Measurements from ENCODE around the gene AMER3.
A peak's percentile ranks its signal among the peaks of the same experiment; 100 is the strongest.

AMER3 gene

DNA sequence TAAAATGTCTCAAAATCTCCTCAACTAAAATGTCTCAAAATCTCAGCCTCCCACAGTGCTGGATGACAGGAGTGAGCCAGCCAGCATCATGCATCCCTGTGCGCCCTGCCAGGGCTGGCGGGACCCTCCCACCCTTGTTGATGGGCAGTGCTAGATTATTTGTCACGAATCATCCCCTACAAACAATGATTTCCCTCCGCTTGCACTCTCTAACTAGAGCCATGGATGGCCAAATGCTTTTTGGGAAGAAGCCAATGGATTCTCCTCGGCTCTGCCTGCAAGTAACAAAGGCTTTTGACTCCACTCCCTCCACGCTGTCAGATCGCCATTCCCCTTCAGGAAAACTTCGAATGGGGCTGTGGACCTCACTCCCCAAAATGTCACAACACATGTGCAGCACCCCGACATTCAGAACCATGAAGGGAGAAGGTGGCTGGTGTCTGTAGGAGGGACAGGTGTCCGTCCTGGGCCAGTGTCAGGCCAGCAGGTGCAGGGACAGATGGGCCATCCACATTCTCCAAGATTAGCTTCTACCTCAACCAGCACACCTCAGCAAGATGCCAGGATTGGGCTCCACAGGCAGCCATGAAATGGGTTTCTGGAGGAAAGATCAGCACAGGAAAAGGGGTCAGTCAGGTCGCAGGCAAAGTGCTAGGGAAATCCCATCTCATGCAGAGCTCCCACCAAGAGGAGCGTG lies 11.5 kb downstream of the AMER3 start:
- no peak for DNase-seq (ENCODE audit: low read depth, low spot score)
- H3K4me3 ChIP-seq (ENCODE audit: low read length), result no peak overlapping the region

DNA sequence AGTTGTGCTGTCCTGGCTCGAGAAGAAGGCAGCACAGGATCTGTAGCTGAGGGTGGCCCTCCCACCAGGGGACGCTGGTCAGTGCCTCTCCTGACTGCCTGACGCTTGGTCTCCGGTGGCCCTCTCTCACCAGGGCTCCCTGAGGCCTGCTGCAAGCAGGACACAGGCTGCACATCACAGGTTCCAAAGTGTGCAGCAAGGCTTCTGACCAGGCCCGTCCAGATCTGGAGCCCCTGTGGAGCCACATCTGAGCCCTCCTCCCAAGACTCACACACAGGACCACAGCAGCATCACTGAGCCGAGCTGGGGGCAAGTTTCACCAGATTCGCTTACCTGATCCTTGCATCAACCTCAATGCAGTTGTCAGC lies 12.1 kb downstream of the AMER3 start:
- no peak overlapping the region for H3K4me3 ChIP-seq (ENCODE audit: low read length)
- DNase-seq (ENCODE audit: low read depth, low spot score), result no peak

DNA sequence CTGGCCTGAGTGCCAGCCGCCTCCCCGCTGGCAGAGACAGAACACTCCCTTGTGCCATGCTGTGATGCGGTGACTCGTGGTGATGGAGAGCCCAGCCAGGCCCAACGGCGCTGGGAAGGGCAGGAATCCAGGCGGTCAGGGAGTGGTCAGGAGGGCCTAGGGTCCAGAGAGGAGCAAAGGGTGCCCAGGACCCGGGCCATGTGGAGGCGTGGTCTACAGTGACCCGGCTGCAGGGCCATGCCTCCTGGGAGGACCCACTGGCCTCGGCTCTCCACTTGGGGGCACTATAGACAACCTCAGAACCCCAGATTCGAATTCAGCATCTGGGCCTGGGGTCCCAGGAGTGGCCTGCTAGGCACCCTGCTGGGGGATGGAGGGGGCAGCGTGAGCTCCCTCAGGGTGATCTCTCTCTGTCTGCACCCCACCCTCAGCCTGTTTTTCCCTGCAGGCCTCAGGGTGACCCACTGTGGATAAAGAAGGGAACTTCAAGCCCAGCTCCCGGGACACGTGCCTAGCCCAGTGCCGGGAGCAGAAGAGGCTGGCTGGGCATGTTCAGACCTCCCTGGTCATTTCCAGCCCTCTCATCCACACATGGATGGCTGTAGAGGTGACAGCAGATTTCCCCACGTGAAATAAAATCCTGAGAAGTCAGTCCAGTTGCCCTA lies 13.0 kb downstream of the AMER3 start:
- no peak overlapping the region for H3K4me3 ChIP-seq (ENCODE audit: low read length)
- DNase-seq (ENCODE audit: low read depth, low spot score), result no peak

DNA sequence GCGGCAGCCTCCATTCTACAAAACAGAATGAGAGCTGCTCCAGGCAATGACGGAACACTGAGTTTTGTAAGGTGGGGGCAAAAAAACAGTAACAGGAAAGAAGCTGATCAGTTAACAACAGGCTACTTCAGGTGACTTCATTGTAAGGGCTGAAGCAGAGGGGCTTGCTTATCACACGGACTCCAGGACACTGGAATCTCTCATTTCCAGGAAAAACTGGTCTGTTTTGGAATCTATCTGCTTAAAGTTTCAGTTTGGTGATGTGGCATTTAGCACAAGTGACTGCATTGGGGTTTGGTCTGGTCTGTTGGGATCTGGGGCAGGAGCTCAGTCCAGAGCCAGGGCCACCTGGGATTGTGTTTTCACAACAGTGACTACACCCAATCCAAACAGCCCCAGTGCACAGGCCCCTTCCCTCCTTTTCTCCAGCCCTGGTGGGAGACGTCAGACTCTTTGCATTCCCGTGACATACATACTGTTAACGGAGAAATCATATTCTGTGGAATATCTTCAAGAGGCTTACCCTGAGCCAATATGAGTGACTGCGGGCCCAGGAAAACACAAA lies 14.1 kb downstream of the AMER3 start:
- DNase-seq (ENCODE audit: low read depth, low spot score), result no peak
- H3K4me3 ChIP-seq (ENCODE audit: low read length), result no peak overlapping the region

DNA sequence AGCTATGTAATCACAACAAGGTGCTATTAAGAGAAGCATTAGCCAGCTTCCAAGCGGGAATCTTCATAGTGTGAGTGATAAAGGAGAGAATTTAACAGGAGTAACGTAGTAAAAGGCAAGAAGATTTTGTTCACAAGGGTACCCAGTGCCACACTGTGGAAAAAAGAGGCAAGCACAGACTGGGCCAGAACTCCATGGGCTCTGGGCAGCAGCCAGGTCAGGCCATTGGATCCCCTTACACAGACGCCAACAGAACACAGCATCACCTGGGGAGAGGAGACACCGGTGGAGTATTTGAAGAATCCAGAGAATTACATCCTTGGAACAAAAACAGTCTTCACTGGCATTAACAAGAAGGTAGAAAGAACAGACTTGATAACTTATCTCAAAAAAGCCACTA lies 21.2 kb downstream of the AMER3 start:
- no peak for DNase-seq (ENCODE audit: low read depth, low spot score)
- H3K4me3 ChIP-seq (ENCODE audit: low read length), result no peak overlapping the region

DNA sequence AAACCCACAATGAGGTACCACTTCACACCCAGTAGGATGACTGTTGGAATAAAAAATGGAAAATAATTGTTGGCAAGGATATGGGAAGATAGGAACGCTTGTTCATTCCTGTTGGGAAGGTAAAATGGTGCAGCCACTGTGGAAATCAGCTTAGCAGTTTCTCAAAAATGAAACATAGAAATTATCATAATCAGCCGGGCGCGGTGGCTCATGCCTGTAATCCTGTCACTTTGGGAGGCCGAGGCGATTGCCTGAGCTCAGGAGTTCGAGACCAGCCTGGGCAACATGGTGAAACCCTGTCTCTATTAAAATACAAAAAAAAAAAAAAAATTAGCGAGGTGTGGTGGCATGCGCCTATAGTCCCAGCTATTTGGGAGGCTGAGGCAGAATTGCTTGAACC lies 23.4 kb downstream of the AMER3 start:
- no peak for DNase-seq (ENCODE audit: low read depth, low spot score)
- H3K4me3 ChIP-seq (ENCODE audit: low read length), result no peak overlapping the region

DNA sequence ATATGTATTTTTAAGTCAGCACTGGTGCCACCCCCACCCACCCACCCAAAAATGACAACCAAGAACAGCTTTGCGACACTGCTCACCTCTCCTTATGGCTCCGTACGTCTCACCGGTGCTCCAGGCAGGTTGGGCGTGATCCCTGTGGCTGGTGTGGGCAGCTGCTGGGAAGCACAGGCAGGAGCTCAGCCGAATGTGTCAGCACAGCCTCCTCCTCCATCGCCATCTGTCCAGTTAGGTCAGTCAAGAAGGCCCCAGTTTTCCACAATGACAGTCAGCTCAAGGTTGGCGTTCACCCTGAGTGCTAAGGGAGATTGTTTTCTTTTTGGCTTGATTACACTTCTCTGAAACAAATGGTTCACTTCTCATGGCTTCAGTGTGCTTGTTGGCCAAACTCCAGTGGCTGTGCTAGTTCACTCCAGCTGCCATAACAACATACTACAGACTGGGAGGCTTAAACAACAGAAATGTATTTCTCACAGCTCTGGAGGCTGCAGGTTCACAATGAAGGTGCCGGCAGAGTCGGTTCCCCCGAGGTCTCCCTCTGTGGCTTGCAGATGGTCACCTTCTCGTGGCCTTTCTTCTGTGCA lies 30.2 kb downstream of the AMER3 start:
- no peak overlapping the region for H3K4me3 ChIP-seq (ENCODE audit: low read length)
- DNase-seq (ENCODE audit: low read depth, low spot score), result no peak

DNA sequence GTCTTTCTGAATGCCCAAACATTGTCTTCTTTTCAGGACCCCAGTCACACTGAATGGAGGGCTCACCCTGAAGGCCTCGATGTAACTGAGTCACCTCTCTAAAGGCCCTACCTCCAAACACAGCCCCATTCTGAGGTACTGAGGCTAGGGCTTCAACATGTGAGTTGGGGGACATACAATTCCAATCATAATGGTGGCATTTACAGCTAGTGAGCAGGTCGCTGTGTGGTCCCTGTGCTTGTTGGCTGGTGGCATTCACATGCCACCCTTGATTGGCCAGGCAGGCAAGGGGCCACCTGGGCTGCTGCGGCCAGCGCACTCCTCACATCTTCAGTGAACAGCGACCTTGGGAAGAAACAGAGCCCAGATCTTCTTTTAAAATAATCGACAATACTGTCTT lies 30.7 kb downstream of the AMER3 start:
- no peak for DNase-seq (ENCODE audit: low read depth, low spot score)
- no peak overlapping the region for H3K4me3 ChIP-seq (ENCODE audit: low read length)

DNA sequence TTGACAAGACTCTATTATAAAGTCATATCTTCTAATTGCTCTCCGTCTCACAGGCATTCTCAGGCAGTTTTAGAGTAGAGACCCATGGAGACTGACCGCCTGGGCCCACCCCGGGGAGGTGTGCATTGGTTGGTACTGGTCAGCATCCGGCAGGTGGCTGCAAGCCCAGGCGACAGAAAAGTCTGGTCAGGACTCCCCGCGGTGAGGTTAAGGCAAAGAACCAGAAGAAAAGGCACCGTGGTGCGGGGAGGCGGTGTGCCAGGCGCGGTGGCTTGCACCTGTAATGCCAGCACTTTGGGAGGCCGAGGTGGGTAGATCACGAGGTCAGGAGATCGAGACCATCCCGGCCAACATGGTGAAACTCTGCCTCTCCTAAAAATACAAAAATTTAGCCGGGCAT lies 32.5 kb downstream of the AMER3 start:
- DNase-seq (ENCODE audit: low read depth, low spot score), result no peak
- H3K4me3 ChIP-seq (ENCODE audit: low read length), result no peak overlapping the region

DNA sequence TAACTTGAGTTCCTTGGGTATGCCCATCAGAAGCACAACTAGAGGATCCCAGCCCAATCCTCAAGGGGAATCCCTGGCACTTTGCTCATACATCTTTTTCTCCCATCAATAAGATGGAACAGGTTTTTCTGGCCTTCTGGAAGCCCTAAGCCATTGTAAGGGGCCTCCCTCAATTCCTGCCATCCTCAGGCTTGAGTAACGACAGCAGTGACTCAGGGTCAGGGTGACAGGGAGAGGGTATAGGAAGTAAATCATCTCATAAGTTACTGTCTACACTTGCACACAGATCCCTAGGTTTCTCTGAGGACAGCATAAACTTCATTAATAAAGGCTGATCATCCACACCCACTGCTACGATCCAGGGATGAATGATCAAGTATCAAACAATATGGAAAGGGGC lies 35.0 kb downstream of the AMER3 start:
- DNase-seq (ENCODE audit: low read depth, low spot score), result no peak

DNA sequence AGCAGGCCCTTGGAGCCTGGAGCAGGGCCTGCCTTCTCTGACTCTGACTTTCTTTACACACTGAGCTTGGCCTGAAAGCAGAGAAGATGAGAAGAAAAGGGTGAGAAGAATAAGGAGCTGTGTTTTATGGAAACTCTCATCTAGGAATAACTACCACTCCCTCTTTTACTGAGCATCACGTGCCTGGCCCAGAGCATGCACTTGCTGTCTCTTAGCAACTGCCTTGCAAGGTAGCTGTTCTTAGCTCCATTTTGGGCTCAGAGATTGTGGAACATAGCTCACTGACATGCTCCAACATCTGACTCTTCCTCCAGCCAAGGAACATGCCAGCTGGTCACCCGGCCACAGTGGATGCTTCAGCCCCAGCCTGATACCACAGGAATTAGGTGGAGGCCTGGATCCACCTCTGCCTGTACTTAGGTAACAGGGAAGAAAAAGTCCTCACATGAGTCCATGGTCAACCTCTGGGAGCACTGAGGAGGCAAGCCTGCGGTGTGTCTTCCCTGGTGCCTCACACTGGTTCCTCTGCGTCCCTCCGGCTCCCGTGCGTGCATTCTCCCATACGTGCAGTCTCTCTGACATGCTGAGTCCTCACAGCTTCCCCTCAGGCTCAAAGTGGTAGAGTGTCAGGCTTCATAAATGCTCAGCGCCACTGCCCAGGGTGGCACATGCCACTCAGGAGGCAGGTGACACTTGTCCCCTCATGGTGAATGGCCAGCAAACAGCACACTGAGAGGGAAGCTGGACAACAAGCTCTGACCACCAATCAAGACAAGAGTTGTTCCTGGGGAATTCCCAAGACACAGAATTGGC lies 35.7 kb downstream of the AMER3 start:
- no peak overlapping the region for H3K4me3 ChIP-seq (ENCODE audit: low read length)
- DNase-seq (ENCODE audit: low read depth, low spot score), result no peak

More for the DNA sequence above, 35.0 kb downstream of the AMER3 start:
- H3K4me3 ChIP-seq (ENCODE audit: low read length), result no peak overlapping the region

DNA sequence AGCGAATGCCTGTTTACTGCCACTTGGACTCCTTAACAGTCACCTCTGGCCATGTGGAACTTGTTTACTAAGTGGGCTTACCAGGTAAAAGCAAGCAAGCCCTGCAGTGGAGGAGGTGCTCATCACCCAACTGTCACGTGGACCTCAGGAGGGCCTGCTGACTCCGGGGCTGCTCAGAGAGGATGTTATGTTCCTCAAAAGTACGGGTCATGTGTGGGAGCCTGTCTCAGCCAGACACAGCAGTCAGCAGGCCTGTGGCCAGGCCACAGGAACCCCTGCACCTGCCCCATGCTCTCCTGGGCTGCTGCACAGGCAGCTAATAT lies 36.2 kb downstream of the AMER3 start:
- H3K4me3 ChIP-seq (ENCODE audit: low read length), result no peak overlapping the region
- no peak for DNase-seq (ENCODE audit: low read depth, low spot score)

DNA sequence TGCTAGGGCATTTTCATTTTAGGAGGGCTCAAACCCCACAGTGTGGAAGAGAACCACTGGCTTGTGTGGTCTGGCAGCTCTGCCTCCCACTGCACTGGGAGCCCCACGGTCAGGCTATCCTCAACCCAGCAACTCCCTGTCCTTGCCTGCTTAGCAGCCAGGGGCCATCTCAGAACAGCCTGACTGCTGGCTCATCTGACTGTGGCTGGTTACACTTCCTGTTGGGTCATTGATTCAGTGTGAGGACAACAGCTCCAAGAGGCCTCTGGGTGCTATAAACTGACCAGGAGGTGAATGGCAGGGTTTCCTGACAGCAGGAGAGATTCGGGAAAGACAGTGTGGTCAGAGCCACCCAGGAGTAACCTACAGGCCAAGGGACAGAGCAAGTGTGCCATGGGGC lies 40.1 kb downstream of the AMER3 start:
- DNase-seq (ENCODE audit: low read depth, low spot score), result no peak

DNA sequence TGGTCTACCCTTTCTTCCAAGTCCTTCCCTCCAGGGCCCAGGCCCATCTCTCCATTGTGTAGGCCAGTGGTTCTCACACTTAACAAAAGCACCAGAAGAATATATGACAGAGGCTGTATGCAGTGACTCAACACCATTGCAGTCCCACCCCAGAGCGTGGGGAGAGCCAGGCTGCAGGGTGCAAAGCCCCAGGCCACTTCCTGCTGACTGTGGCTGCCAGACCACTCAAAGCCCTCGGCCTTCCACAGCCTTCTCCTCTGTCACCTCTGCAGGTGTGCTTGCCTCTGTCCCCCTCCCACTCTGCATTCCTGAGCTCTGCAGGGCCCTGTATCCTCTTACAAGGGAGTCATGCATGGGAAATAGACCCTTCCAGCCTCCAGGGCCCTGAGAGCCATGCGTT lies 41.0 kb downstream of the AMER3 start:
- no peak overlapping the region for H3K4me3 ChIP-seq (ENCODE audit: low read length)
- no peak for DNase-seq (ENCODE audit: low read depth, low spot score)

More for the DNA sequence above, 40.1 kb downstream of the AMER3 start:
- no peak overlapping the region for H3K4me3 ChIP-seq (ENCODE audit: low read length)

DNA sequence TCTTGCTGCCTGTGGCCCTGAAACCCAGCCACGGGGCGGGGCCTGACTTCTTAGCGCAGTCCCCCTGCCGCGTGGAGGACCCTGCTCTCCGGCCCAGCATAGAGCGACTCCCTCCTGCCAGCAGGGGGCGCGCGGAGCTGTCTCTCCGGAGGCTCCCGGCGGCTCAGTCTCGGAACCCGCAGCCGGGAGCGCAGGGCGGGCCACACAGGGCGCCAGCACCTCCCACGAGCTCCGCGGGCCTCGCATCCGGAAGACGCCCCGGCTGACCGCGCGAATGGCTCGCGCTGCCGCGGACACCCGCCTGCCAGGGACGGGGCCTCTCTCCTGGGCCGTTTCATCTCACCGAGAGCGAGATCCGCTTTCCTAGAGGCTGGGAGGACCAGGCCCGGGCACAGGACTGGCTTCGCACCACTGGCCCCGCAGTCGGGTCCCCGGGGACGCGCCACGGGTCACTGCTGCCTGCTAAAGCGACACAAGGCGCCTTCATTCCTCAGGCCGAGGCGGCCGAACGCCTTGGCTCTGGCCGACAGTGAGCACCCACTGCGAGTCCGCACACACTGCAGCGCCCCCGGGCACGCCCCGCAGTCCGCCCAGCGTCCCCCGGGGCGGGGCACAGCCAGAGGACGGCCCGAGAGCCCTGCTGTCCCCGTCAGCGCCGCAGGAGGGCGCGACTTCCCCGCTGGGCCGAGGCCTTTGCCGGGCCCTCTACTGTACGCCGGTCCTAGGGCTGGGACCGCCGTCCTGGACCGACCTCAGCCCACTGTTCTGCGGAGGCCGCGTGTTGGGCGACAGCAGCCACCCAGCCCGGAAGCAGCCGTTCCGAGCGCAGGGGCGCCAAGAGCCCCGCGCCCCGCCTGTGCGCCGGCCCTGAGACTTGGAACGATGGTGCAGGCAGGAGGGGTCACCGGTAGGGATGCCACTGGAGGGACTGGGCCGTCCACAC lies 42.4 kb downstream of the AMER3 start:
- peak overlapping the region; percentile 68 for H3K4me3 ChIP-seq (ENCODE audit: low read length)
- DNase-seq (ENCODE audit: low read depth, low spot score), result peak; percentile 68

DNA sequence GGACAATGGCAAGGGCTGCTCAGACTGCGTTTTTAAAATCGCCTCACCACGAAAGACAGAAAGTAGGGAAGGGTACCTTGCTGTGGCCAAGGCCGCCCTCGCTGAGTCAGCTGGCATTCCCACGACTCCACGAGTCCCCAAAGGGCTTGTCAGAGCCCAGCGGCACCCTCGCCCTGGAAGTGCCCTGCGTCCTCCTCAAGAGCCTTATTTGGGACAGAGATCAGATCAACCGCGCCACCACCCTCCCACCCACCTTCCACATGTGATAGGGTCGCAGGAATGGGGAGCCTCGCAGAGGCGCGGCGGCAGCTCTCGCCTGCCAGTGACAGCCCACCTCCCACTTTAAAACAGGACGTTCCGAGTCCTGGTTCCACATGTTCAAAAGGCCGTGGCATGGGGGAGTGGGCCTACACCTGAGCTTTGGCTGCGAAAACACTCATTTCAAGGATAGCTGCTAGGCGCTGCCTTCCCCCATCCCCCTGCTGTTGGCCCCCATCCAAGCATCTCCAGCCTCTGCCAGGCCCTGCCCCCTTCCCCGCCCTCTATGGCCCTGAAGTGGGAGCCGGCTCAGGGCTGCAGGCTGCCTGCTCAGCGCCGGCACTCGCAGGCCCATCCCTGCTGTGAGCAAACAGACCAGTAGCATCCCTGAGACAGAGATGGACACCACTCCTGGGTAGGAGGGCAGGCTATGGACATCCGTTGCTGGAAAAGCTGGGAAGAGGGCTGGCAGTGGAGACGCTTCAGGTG lies 43.3 kb downstream of the AMER3 start:
- no peak for DNase-seq (ENCODE audit: low read depth, low spot score)
- peak overlapping the region; percentile 68 for H3K4me3 ChIP-seq (ENCODE audit: low read length)

DNA sequence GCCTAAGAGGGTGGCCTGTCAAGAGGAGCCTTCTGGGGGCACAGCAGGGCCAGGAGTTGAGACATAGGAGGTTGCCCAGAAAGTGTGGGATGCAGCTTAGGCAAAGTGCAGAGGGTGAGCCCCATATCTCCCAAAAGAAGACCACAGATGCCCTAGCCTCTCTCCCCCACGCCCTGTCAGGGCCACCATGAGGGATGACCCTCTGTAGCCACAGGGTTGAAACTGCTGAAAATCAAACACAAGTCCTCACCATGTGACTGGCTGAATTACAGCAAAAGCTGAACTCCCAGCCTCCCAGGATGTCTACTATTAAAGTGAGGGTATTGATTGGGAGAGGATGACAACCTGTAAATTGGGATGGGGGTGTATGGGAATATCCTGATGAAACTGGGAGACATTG lies 44.0 kb downstream of the AMER3 start:
- no peak for DNase-seq (ENCODE audit: low read depth, low spot score)

DNA sequence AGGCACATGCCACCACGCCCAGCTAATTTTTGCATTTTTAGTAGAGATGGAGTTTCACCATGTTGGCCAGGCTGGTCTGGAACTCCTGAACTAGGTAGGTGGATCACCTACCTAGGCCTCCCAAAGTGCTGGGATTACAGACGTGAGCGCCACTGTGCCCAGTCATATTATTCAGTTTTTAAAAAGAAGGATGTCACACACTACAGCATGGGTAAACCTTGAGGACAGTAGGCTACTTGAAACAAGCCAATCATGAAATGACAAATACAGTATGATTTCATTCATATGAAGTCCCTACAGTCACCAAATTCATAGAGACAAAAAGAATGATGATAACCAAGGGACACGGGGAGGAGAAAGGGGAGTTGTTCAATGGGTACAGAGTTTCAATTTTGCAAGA lies 50.3 kb downstream of the AMER3 start:
- H3K4me3 ChIP-seq (ENCODE audit: low read length), result no peak overlapping the region
- DNase-seq (ENCODE audit: low read depth, low spot score), result no peak

More for the DNA sequence above, 44.0 kb downstream of the AMER3 start:
- no peak overlapping the region for H3K4me3 ChIP-seq (ENCODE audit: low read length)
